HS-27A (cell line): ENCODE results near the gene WDR43.
"Not testable (repeated sequence)": the region's sequence is repeated elsewhere in the genome, so short reads cannot be mapped to it uniquely, and the experiment has no call there.

ENCODE experiments used
- DNase-seq: peaks from one replicate; pipeline ENCODE4 v3.0.0-alpha.2; 2012; ENCODE audit warnings: low read depth, missing footprints

Gene WDR43

DNA sequence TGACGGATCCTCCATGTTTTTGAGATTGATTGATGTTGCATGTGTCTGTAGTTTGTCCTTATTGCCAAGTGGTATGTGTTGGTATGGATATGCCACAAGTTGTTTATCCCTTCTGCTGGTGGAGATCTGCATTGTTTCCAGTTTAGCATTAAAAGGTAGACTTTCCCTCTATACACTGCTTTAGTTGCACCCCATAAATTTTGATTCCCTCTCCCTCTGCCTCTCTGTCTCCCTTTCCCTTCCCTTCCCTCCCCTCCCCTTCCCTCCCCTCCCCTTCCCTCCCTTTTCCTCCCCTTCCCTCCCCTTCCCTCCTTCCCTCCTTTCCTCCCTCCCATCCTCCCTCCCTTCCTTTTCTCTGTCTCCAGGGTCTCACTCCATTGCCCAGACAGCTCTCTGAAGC, 68.0 kb downstream of the WDR43 start:
- DNase-seq, result no peak

DNA sequence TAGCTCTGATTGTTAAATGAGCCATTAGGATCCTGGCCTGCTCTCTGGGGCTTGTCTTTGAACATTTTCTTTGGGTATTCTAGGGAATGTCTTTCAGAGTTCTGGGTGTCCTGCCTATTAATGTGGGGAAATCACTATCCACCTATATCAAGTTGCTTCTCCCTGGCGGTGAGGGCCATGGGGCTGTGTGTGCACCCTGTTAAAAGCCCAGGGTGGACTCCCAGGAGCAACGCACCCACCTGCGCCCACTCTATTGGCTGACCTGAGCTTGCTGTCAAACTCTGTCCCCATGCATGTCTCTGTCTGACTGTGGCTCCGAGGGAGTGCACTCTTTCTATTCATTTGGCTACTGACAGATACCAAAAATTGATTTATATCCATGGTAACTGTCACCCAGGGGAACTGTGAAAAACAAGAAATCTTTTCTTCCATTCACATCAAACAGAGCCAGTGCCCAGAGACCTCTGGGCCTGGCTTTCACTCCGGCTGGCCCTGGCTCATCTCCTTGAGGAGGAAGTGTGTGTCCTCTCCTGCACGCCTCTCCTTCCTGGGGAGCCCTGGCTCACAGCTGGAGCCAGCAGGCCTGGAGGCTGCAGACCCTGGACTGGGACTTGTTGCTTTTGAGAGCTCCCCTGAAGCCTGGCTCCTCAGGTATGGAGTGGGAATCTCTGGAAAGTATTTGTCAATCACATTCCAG, 76.1 kb downstream of the WDR43 start:
- DNase-seq, result no peak

DNA sequence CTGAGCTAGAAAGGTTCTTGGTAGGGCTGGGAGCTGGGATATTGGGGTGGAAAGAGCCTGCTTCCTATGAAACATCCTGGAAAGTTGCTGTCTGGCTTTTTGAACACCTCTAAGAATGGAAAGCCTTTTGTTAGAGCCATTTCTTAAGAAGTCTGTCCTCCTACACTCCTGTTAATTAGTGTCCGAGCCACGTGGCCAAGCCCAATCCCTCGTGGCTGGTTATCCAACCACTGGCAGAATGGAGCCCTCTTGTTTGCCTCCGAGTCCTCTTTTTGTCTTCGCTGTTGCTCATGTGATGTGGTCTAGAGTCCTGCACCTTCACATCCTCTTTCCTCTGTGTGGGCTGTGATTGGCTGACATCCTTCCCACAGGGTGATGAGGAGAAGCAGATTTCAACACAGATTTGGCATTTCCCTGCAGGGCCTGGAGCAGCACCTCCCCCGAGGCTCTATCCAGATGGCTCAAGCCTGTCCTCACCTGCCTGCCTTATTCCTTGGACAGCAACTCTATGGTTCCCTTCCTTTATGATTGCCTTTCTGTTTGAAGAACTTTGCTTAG, 78.4 kb downstream of the WDR43 start:
- no peak for DNase-seq

DNA sequence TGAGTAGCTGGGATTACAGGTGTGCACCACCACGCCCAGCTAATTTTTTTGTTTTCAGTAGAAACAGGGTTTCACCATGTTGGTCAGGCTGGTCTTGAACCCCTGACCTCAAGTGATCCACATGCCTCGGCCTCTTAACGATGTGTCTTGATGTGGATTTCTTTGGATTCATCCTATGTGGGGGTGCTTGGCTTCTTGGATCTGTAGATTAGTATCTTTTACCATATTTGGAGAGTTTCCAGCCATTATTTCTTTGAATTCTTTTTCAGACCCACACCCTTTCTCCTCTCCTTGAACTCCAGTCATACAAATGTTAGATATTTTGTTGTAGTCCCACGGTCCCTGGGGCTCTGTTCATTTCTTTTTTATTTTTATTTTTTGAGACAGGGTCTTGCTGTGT, 79.8 kb downstream of the WDR43 start:
- DNase-seq, result no peak

DNA sequence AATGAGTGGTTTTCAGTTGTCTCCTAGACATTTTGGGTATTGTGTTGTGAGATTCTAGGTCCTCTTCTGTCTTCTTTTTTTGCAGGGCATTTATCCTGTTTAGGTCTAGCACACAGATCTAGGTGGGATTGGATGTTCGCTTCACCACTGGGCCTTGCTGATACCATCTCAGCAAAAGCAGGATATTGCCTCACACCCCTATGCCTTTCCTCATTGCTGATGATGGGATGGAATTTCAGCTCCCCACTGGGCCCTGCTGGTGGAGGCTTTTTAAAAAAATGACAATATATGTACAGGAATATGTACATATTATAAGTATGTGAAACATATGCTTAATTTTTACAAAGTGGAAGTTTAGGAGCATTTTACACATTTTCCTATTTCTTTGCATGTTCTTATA, 81.2 kb downstream of the WDR43 start:
- no peak for DNase-seq

DNA sequence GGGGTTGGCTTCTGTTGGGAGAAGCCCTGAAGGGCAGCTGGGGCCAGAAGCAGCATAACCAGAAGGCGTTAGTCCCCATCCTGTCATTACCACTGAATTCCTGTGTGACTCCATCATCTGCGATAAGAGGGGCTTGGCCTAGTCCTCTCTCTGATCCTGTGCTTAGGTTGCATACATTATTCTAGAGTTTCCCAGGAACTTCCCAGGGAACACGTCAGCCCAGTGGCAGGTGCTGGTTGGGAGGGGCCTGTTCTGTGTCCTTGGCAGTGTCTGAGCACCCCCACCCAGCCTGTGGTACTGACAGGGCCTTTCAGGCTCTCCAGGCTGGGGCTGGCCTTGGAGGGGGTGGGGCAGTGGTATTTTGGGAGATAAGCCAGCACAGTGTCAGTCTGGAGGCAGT, 82.1 kb downstream of the WDR43 start:
- peak; percentile 96 for DNase-seq

DNA sequence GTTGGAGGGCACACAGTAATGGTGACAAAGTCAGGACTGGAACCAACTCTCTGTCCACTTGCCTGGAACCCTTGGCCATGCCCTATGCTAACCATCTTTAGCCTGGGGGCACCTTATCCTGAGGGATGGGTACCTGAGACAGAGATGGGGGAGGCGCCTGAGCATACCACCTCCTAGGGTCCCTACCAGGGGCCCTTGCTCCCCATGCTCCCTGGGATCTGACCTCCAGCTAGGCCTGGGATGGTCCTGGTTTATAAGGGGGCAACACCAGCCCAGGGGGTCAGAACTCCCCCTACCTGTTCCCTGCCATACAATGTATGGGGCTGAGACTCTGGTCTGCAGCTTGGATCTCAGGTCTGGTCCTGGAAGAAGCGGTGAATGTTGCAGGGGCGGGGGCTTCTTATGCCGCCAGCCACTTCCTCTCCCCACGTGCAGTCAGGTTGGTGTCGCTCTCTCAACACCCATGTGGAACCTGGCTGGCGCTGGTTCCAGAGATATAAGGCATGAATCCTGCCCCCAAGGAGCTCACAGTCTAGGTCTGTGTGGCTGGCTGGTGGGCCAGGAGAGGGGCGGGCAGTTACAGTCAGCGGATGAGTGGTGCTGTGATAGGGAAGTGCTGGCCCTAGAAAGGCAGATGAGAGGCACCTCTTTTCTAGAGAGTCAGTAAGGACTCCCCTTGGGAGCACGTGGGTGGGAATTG, 82.9 kb downstream of the WDR43 start:
- DNase-seq, result no peak

DNA sequence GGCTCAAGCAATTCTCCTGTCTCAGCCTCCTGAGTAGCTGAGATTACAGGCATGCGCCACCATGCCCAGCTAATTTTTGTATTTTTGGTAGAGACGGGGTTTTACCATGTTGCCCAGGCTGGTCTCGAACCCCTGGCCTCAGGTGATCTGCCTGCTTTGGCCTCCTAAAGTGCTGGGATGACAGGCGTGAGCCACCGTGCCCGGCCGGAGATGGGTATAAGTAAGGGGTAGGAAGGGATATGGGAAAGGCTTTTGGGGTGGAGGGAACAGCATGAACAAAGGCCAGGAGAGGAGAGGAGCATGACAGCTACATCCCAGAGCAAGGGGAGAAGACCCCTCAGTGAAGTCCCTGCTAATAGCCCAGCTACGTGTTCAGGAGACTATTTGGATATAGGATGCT, 83.5 kb downstream of the WDR43 start:
- DNase-seq, result not testable (repeated sequence)

DNA sequence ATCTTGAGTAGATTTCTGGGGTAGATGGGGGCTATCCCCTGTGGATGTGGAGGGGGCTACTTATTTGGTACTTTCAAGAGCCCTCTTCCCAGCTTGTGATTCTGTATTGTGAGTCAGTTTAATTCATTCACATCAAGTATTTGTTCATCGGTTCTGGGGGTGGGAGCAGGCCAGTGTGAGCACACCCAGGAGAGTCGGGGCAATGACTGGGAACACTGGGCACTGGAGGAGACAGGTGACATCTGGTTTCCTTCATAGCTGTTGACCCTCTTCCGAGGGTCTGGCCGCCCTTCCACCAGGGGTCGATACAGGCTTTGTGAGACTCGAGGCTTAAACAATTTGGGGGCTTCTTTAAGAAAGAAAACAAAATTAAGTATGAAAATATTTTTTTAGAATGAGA, 84.1 kb downstream of the WDR43 start:
- no peak for DNase-seq

DNA sequence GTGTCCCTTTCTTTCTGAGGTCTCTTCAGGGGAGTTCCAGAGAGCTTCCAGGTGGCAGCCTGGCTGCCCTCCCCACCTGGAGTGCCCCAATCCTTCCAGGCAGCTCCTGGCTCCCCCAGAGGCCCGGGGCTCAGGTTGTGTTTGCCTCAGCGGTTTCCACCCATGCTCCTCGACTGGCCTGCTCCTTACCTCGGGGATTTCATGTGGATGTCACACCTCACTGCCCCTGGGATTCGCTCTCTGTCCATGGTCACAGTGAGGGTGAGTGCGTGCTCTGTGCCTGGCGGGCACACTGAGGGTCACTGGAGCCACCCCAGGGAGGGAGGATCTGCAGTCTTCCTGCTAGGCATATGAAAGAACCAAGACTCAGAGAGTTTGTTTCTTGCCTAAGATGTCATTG, 84.6 kb downstream of the WDR43 start:
- no peak for DNase-seq

DNA sequence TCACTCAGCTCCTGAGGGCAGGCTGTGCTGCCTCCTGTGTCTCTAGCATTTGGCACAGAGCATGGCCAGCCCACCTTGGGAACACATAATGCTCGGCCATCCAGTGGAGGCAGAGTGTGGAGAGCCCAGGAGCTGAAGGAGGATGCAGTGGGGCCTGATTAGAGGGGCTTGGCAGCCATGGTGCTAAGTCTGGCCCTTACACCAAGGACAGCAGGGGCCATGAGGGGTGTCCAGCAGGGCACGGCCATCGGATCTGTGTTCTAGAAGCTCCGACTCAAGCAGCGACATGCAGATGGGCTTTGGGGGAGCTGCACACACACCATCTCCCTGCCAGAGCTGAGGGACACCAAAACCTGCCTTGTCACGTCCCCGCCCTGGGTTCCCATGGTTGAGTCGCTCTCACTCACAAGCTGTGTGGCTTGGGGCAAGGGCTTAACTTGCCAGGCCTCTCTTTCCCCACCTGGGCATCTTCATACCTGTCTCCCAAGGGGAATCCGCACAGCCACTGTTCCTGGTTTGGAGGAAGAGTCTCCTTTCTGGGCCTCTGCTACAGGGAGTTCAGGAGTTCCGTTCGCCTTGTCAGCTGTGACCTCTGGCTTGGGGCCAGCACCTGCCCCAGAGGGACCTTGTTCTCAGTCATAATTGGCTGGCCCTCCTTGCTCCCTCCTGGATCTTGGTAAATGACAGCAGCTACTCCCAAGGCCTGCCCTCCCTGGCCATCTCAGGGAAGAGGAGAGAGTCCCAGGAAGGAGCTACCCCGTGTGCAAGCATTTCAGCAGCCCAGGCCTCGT, 85.3 kb downstream of the WDR43 start:
- DNase-seq, result no peak

DNA sequence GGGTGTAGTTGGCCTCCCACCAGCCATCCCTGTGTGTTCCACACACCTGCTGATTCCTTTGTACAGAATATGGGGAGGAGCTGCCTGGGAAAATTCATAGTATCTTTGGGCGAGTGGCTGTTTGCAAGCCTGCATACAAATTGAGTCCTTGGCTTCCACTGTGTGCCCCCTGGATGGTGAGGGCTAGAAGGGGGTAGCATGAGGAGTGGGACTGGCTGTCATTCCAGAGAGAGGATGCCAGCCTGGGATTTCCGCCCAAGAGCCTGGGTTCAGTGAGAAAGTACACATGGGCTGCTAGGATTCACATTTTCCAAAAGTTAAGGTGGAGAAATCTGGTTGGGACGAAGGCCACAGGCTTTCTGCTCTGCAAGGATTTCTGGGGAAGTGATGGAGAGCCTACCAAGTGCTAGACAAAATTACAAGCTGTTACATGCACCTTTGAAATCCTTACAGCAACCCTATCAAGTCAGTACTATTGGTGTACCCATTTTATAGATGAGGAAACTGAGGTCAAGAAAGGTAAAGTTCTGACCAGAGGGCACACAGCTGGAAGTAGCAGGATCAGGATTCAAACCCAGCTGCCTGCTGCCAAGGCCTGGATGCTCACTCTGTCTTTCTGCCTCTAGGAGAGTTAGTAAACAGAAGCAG, 86.0 kb downstream of the WDR43 start:
- no peak for DNase-seq

DNA sequence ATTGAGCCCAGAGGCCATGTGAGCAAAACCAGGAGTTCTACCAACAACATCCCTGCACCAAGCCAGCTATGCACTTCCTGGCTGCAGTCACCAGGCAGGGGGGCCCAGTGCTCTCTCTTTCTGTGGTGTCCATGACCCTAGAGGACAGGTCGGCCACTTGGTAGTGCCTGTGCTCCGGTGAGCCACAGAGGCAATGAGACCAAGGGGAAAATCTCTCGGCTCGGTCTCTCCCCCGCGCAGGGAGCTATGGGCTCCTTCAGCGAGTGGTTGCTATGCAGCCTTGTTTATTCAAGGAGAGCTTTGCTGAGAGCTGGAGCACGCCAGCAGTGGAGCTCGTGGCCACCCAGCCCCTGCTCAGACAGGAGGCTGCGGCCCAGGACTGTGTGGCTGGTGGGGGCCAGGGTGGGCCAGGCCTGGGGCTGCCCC, 86.6 kb downstream of the WDR43 start, which contains the start of gene TOGARAM2:
TOGARAM2 (plus strand) TSS at position 283 of the 426 bp plus-strand sequence. CDS start 13,537 bp downstream, outside the sequence.
- DNase-seq, result no peak

DNA sequence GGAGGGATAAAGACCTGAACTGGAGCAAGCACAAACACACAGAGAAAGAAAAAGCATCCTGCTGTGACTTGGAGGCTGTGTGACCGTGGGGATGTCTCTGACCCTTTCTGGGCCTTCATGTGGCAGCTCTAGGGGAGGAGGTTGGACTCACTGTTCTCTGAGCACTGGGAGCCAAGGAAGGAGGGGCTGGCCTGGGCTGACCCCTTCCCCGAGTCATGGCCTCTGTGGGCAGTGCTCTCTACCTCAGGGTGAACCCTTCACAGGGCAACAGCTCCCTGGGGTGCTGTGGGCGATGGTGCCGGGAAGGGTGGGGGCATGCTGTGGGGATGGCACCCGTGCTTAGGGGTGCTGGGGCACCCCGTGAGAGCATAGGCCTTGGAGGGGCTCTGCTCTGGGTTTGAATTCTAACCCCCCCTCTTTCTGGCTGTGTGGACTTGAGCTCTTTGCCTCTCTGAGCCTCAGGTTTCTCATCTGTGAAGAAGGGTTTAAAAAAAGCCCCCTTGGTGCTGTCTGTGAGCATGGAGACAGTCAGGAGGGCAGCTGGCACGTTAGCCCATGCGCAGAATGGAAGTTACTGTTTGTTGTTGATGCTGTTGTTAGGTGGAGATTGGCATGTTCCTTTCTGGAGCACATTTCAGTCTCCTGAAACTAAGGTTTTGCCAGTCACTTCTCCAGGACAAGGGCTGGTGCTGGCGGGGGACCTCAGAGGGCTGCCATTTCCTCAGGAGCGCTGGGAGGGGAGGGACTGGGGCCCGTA, 87.3 kb downstream of the WDR43 start:
- DNase-seq, result no peak

DNA sequence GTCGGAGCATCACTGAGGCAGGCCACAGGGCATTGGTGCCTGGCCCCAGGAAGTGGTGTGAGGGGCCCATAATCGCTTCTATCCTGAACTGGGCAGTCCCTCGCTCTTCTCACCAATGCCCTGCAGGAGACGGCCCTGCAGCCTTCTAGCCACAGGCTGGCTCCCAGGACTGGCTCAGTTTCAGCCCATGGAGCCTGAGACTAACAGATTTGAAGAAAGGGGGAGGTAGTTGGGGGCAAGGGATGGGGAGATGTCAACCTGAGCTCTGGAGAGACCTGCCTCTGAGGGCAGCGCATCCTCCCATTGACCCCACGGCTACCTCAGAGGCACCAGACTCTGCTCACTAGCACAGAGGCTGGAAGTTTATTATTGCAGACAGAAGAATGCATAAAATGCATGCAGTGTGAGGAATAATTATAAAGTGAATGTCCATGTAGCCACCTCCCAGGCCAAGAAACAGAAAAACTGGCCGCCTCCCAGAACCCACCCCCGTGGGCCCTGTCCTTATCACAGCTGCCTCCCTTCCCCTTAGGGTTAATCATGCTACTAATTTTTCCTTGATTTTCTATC, 88.0 kb downstream of the WDR43 start:
- DNase-seq, result no peak

DNA sequence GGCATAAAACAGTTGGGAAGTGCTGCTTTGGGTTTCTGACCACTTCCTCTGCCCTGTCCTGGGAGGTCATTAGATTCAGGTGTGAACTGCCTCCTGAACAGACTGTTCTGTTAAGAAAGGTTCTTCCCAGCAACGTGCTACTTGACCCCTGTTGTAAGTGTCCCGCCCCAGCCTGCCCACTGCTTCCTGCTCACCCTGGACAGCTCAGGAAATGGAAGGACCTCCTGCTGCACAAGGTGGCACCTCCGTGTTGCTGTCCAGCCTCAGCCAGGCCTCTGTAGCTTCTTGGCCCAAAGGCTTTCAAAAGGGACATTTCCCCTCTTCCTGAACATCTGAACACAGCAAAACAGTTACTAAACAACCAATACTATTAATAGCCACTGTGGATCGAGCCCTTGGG, 92.0 kb downstream of the WDR43 start:
- no peak for DNase-seq

DNA sequence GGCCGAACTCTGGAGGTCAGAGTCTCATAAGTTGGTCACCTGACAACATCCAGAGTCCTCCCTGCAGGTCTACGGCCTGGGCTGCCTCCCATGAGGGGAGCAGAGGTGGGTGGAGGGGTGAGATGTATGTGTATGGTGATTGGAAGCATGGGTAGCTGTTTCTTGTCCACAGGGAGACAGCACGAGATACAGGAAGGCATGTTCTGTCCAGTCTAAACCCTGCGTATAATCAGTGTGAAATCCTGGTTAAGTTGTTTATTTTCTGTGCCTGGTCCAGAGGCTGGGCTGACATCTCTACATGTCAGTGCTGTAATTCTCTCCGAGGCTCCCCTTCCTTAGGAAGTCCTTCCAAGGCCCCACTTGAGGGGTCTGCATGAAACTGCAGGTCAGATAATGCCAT, 95.5 kb downstream of the WDR43 start:
- no peak for DNase-seq

DNA sequence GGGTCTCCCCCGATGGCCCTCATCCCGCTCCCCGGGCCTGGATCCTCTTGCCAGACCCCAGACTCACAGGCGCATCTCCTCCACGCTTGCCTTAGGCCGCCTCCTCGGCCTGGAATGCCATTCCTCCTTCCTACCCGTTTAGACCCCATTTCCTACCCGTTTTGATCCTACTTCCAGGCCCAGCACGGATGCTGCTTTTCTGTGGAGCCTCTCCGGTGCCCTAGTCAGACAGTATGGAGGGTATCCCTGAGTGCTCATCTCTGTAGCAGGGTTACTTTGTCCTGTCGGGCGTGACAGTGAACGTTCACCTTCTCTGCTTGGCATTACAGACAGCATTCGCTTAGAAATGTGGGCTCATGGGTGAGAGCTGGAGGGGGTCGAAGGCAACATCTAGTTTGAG, 96.0 kb downstream of the WDR43 start:
- no peak for DNase-seq

DNA sequence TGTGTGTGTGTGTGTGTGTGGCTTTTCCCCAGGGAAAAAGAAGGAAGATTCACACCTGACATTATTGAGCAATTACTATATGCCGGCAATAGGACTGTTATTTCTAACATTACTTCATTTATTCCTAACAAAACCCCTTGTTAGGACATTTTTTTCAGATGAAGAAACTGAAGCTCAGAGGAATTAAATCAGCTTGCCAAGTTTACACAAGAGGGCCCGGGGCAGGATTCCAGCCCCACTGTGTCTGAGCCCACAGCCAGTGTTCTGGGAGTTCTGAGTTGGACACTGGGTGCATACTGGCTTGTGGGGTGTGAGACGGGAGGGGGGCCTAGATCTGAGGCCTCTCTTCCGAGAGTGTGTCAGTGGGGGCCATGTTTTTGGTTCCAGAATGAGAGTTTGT, 96.6 kb downstream of the WDR43 start:
- DNase-seq, result no peak

DNA sequence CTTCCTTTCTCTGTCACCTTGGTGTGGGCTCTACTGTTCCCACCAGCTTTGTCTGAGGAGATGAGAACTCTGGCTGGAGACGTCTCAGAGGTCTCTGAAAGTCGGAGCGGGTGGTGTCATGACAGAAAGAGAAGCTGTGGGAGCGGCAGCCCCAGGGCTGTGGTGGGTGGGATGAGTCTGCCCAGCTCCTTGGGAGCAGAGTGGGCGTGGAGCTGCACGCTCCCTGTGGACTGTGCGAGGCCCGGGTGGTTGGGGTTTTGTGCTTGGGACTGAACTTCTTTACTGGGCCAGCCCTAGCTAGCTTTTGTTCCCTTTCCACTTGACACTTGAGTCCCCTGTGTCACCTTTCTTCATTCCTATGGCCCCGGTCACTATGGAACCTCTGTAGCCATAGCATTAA, 97.0 kb downstream of the WDR43 start:
- DNase-seq, result no peak
